ENCODE data around the gene ZNF283. TPM values are rescaled to one million over a fixed set of nuclear protein-coding genes. Genes with fewer than 3 reads are reported as not detected.

The ZNF283 gene
- total RNA-seq, 1 experiment from 2014 or later: 12.0 TPM

GRCh38 chr19:43783636-43784035, 43.5 kb upstream of the ZNF283 start:
- TF ChIP-seq CTCF (IDR thresholded peaks at IDR 0.05; ENCODE audit: insufficient read depth in 1 of 2, low read depth in 1 of 2, low read length in 1 of 2, severe bottlenecking in 1 of 2, unreplicated experiment in 1 of 2): no peak
- peaks cover 11% of the 10 kb centered on the region for H3K4me1 ChIP-seq
- no peaks in the 10 kb centered on the region for H3K27me3 ChIP-seq (replicated peaks; ENCODE audit: control insufficient read depth, insufficient read depth, low read length)
- no peak for DNase-seq
- Mint-ChIP-seq H3K4me3 (ENCODE audit: unreplicated experiment) (no peak overlapping the region), H3K27ac (ENCODE audit: unreplicated experiment) (peak overlapping the region; percentile 1), H3K27me3 (ENCODE audit: insufficient read depth, unreplicated experiment) (no peaks in the 10 kb centered on the region), H3K4me1 (ENCODE audit: low read depth, unreplicated experiment) (peaks cover 23% of the 10 kb centered on the region), H3K36me3 (ENCODE audit: insufficient read depth, unreplicated experiment) (no peaks in the 10 kb centered on the region), H3K9me3 (ENCODE audit: unreplicated experiment) (peaks cover 12% of the 10 kb centered on the region)
- no peaks in the 10 kb centered on the region for H3K36me3 ChIP-seq (ENCODE audit: control insufficient read depth, insufficient read depth, low read length)
- no TSS peak for BruUV-seq (replicated peaks)
- ChIA-PET CTCF (no interaction called here), POLR2A (no interaction called here)
- intact Hi-C loops (cut with micrococcal nuclease; ENCODE audit: unreplicated experiment): loop anchor here (10.0 kb wide), 2 partner anchors 119 to 189 kb away; partner anchors contain the start of genes IRGQ and ZNF576
- H3K9me3 ChIP-seq: no peaks in the 10 kb centered on the region
- no peak overlapping the region for H3K4me3 ChIP-seq (ENCODE audit: low read depth, low read length)

DNA sequence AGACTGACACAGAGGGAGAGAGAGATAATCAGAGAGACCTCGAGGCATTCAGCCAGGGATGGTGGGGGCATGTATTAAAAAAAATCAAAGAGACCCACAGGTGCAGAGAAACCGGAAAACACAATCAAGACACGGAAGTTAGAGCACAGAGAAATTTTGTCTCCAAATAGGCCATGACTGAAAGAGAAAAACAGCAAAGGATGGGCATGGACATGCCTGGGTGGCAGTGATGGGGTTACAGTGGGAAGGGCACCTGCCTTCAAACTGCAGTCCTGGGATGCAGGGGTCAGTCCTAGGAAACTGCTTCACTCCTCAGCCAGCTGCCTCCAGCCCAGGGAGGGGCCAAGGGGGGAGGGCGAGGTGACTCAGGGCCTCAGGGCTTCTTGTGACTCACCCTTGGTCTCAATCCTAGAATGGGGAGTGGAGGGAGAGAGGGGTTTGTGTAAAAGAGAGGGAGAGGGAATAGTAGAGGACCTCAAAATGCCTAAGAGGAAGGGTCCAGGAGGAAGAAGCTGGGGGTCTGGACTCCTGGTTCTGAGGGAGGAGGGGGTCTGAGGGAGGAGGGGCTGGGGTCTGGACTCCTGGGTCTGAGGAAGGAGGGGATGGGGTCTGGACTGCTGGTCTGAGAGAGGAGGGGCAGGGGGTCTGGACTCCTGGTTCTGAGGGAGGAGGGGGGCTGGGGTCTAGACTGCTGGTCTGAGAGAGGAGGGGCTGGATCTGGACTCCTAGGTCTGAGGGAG, 42.7 kb upstream of the ZNF283 start:
- no peak overlapping the region for H3K4me3 ChIP-seq (ENCODE audit: low read depth, low read length)
- H3K4me1 Mint-ChIP-seq (ENCODE audit: low read depth, unreplicated experiment): peaks cover 21% of the 10 kb centered on the region
- peak overlapping the region; percentile 28 for H3K4me3 Mint-ChIP-seq (ENCODE audit: unreplicated experiment)

More for the DNA sequence above, 42.7 kb upstream of the ZNF283 start:
- H3K4me1 ChIP-seq: peaks cover 10% of the 10 kb centered on the region
- H3K27me3 ChIP-seq (replicated peaks; ENCODE audit: control insufficient read depth, insufficient read depth, low read length): no peaks in the 10 kb centered on the region
- POLR2A ChIA-PET: no interaction called here
- Mint-ChIP-seq H3K9me3 (ENCODE audit: unreplicated experiment) (peaks cover 18% of the 10 kb centered on the region), H3K27ac (ENCODE audit: unreplicated experiment) (peak overlapping the region; percentile 1), H3K36me3 (ENCODE audit: insufficient read depth, unreplicated experiment) (no peaks in the 10 kb centered on the region), H3K27me3 (ENCODE audit: insufficient read depth, unreplicated experiment) (no peaks in the 10 kb centered on the region)
- intact Hi-C loops (cut with micrococcal nuclease; ENCODE audit: unreplicated experiment): loop anchor here (10.0 kb wide), 2 partner anchors 120 to 190 kb away; partner anchors contain the start of genes IRGQ and ZNF576
- no peaks in the 10 kb centered on the region for H3K9me3 ChIP-seq
- BruUV-seq (replicated peaks): no TSS peak
- TF ChIP-seq CTCF (IDR thresholded peaks at IDR 0.05; ENCODE audit: insufficient read depth in 1 of 2, low read depth in 1 of 2, low read length in 1 of 2, severe bottlenecking in 1 of 2, unreplicated experiment in 1 of 2): no peak
- H3K36me3 ChIP-seq (ENCODE audit: control insufficient read depth, insufficient read depth, low read length): no peaks in the 10 kb centered on the region
- CTCF ChIA-PET: interaction anchor here (0.6 to 1.9 kb wide), 7 partner anchors 10 to 1481 kb away, joined by 3 to 33 read pairs (median 4); partner anchors contain the start of gene SMG9
- DNase-seq: peak; percentile 68 to 82
